Measurements from ENCODE around the gene PROSER3. TPM values are rescaled to one million over a fixed set of nuclear protein-coding genes. Genes with fewer than 3 reads are reported as not detected.

Gene PROSER3
- total and polyA plus RNA-seq, 2 of the 13 experiments (the other 11 are each of a cell fraction or from before 2014, with no cell fraction given) = 5.1 to 5.7 TPM

GRCh38 chr19:35714601-35715354 lies 43.2 kb upstream of the PROSER3 start (continued):
- TF ChIP-seq CEBPB (IDR thresholded peaks at IDR 0.05; ENCODE audit: borderline replicate concordance, low read depth, low read length) = peak; percentile 69; the same call in 1 of the 2 replicates
- no peak for TF ChIP-seq ZNF496 (CRISPR knock-in tag; IDR thresholded peaks at IDR 0.05; ENCODE audit: insufficient replicate concordance)
- no peak for TF ChIP-seq MAF1 (CRISPR knock-in tag; IDR thresholded peaks at IDR 0.05; ENCODE audit: borderline replicate concordance)
- TF ChIP-seq TOPORS (CRISPR knock-in tag; IDR thresholded peaks at IDR 0.05) = no peak
- no peak for TF ChIP-seq SALL1 (CRISPR knock-in tag; IDR thresholded peaks at IDR 0.05)
- TF ChIP-seq TCF7L2 (IDR thresholded peaks at IDR 0.05; ENCODE audit: low read depth, low read length) = no peak
- TF ChIP-seq ZNF678 (CRISPR knock-in tag; IDR thresholded peaks at IDR 0.05) = no peak
- no peak for TF ChIP-seq ZNF451 (CRISPR knock-in tag; IDR thresholded peaks at IDR 0.05)

GRCh38 chr19:35715355-35715809 lies 42.6 kb upstream of the PROSER3 start:
- Histone ChIP-seq H3K4me3 (replicated peaks in 1 of 3; ENCODE audit: insufficient read depth in 1 of 3, low read depth in 2 of 3, low read length in 3 of 3) (peak overlapping the region; percentile 69 to 91 (median 81); a peak in 5 of 6 replicates), H3K9me3 (ENCODE audit: low read length) (no peaks in the 10 kb centered on the region), H3K4me1 (ENCODE audit: insufficient read depth, low read length) (peaks cover 34% of the 10 kb centered on the region), H3K79me2 (ENCODE audit: insufficient read depth, low read length) (peaks cover 21% of the 10 kb centered on the region), H3K4me2 (ENCODE audit: low read depth, low read length) (peak overlapping the region; percentile 96), H2AFZ (ENCODE audit: low read length) (no peak overlapping the region), H3K27me3 (ENCODE audit: control insufficient read depth in 1 of 2, insufficient read depth in 2 of 2, low read length in 2 of 2) (no peaks in the 10 kb centered on the region), H4K20me1 (ENCODE audit: insufficient read depth, low read length) (peaks cover 8% of the 10 kb centered on the region), H3K36me3 (replicated peaks in 1 of 2; ENCODE audit: control insufficient read depth in 1 of 2, insufficient read depth in 2 of 2, low read length in 2 of 2) (peaks cover 0 to 6% of the 10 kb centered on the region in 2 experiments; a peak in 2 of 5 replicates), H3K9ac (ENCODE audit: insufficient read depth, low read depth, low read length) (peak overlapping the region; percentile 81), H3K27ac (ENCODE audit: extremely low read length, insufficient read depth, low read length) (no peak overlapping the region)
- DNase-seq (ENCODE audit: low spot score) (no peak), ATAC-seq (no peak), FAIRE-seq (no peak)
- intact Hi-C loops (cut with micrococcal nuclease; ENCODE audit: unreplicated experiment) (no loop called here), in situ Hi-C loops (cut with HindIII; ENCODE audit: extremely low pct_ligation_motif_present, low pct_unique_long_range_greater_than_20kb) (loop anchor here (5.0 kb wide), 1 partner anchor 168 kb away; the partner anchor contains the start of gene TMEM147)
- POLR2A ChIA-PET = interaction anchor here (5.0 kb wide), 1 partner anchor 13 kb away, joined by 23 read pairs; no protein-coding TSS in a partner anchor
- no TSS peak for BruUV-seq (replicated peaks)
- CTCF ChIA-PET (ENCODE audit: low intra/inter-chr PET ratio, low total read pairs) = interaction anchor here (7.0 kb wide), 1 partner anchor 21 kb away, joined by 201 read pairs; no protein-coding TSS in a partner anchor
- WGBS (ENCODE audit: low lambda C conversion rate) = 100% methylated on average over 1 of the region's 7 CpGs
- TF ChIP-seq ZNF557 (CRISPR knock-in tag; IDR thresholded peaks at IDR 0.05) (no peak), ZNF564 (CRISPR knock-in tag; IDR thresholded peaks at IDR 0.05) (0 out of 2 replicates have a peak, but pooled peaks have one; percentile 8), ZNF549 (CRISPR knock-in tag; IDR thresholded peaks at IDR 0.05) (no peak), JDP2 (CRISPR knock-in tag; IDR thresholded peaks at IDR 0.05; ENCODE audit: borderline replicate concordance) (no peak), RFX1 (IDR thresholded peaks at IDR 0.05) (no peak), SIX1 (CRISPR knock-in tag; IDR thresholded peaks at IDR 0.05; ENCODE audit: borderline replicate concordance) (no peak), ZNF367 (CRISPR knock-in tag; IDR thresholded peaks at IDR 0.05; ENCODE audit: borderline replicate concordance) (no peak), TFDP2 (CRISPR knock-in tag; IDR thresholded peaks at IDR 0.05) (no peak), SP4 (CRISPR knock-in tag; IDR thresholded peaks at IDR 0.05) (peak; percentile 20; the same call in 1 of the 2 replicates), TAF15 (IDR thresholded peaks at IDR 0.05; ENCODE audit: low read depth, low read length, poor library complexity, severe bottlenecking) (no peak), PLSCR1 (CRISPR knock-in tag; IDR thresholded peaks at IDR 0.05; ENCODE audit: borderline replicate concordance) (no peak), ZBTB33 (CRISPR knock-in tag; IDR thresholded peaks at IDR 0.05) (peak; percentile 70)

Data from HepG2 (cell line).